Choroid plexus epithelial cell (primary cell): ENCODE measurements around the gene ITIH6.
"Not testable (repeated sequence)": the region's sequence is repeated elsewhere in the genome, so short reads cannot be mapped to it uniquely, and the experiment has no call there.

Experiments used
- DNase-seq: peaks from one replicate; pipeline ENCODE4 v3.0.0-alpha.2; 2010; ENCODE audit warnings: low read depth
- H3K4me3 ChIP-seq: 2 replicates; pipeline ENCODE4 v1.5.1; 2011; ENCODE audit warnings: low read depth, mild to moderate bottlenecking, control low read depth, low read length, moderate library complexity
- CTCF ChIP-seq: conservative IDR thresholded peaks from 2 replicates; pipeline ENCODE4 v1.5.1; 2011; ENCODE audit warnings: low read depth, mild to moderate bottlenecking, control low read depth, inconsistent platforms, low read length, moderate library complexity

The ITIH6 gene

DNA sequence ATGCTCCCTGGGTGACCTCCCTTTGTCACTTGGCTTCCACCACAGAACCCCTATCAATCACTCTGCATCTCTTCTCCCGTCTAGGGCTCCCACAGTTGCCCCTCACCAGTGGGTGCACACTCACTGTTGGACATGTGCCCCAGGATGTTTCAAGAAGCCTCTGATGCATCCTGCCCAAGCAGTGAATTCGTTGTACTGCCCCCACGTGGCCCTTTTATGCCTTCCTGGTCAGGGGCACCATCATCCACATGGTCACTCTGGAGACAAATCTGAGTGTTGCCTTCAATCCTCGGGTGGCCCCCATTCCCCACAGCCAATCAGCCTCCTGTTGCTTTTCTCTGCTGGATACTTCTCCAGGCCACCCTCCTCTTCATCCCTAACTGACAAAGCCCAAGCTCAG lies 12.2 kb downstream of the ITIH6 start:
- peak; percentile 45 for TF ChIP-seq CTCF
- DNase-seq = peak; percentile 35
- no peak overlapping the region for H3K4me3 ChIP-seq

GRCh38 chrX:54776987-54777672 lies 20.9 kb downstream of the ITIH6 start:
- no peak for TF ChIP-seq CTCF
- no peak for DNase-seq
- no peak overlapping the region for H3K4me3 ChIP-seq

DNA sequence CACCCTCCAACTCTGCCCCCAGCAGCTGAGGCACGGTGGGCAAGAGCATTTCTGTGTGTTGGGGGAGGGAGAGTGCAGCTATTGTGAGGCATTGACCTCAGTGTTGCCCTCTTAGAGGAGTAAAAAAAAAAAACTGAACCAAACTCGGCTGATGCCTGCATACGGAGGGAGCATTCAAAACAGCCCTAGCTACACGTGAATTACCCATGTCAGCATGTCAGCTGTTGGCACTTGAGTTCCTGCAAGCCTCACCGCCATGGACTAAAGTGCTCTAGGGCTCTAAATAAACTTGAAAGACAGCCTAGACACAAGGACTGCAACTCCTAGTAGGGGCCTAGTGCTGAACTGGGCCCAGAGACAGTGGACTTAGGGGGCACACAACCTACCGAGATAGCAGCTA lies 22.0 kb downstream of the ITIH6 start:
- DNase-seq = no peak
- no peak for TF ChIP-seq CTCF
- no peak overlapping the region for H3K4me3 ChIP-seq

GRCh38 chrX:54774391-54775094 lies 23.5 kb downstream of the ITIH6 start:
- H3K4me3 ChIP-seq = not testable (repeated sequence)
- DNase-seq = peak; percentile 57

- TF ChIP-seq CTCF = no peak
- DNase-seq = no peak
These were observed 39.7 kb downstream of the ITIH6 start for GRCh38 chrX:54758114-54759055.

GRCh38 chrX:54754854-54755253 lies 43.2 kb downstream of the ITIH6 start:
- DNase-seq = no peak
- TF ChIP-seq CTCF = no peak
- H3K4me3 ChIP-seq = no peak overlapping the region

More at GRCh38 chrX:54758114-54759055, 39.7 kb downstream of the ITIH6 start:
- no peak overlapping the region for H3K4me3 ChIP-seq

DNA sequence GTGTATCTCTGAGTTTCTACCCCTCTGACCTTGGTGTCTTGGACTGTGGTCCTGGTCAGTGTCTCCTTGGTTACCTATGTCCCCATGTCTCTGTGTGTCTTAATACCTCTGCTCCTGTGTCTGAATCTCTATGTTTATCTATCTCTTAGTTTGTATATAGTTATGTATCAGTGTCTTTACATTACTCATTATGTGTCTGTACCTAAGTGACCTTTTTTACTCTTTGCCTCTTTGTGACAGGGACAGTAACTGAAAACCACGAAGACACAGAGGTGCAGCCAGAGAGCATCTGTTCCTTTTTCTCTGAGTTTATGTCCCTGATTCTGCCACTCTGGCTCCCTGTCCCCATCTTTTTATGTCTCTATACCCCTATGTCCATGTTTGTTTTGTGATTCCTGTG lies 49.4 kb downstream of the ITIH6 start:
- no peak for DNase-seq
- no peak overlapping the region for H3K4me3 ChIP-seq
- no peak for TF ChIP-seq CTCF
